SK-N-SH (cell line): ENCODE data around the gene SLC66A3. TPM values are rescaled to one million over a fixed set of nuclear protein-coding genes. Genes with fewer than 3 reads are reported as not detected.

Experiments used
- CTCF ChIA-PET: fragments of 300-600, 350-600 bp; formaldehyde crosslinking; extraction: SDS; loops from one replicate; lab custom pipeline; 2021; lab: Yijun Ruan, JAX
- POLR2A ChIA-PET: fragments of 350-600 bp; sonication (Branson Sonifier 250); formaldehyde crosslinking; extraction: SDS; loops from one replicate; lab custom pipeline; 2020; ENCODE audit warnings: antibody characterized with exemption, inconsistent platforms; lab: Yijun Ruan, JAX
- DNase-seq: peaks from one replicate; pipeline ENCODE4 v3.0.0; 2012
- H2AFZ ChIP-seq: fragments of 200-600 bp; sonication (generic); 2 replicates; pipeline ENCODE4 v1.8.1; 2016; ENCODE audit warnings: antibody characterized with exemption, mild to moderate bottlenecking, low read depth
- H3F3A ChIP-seq: fragments of 200-600 bp; sonication (generic); replicated peaks from 2 replicates; pipeline ENCODE3; 2016; ENCODE audit warnings: antibody characterized with exemption, mild to moderate bottlenecking; ENCODE audit not compliant: insufficient read depth
- H3K27ac ChIP-seq, 2 experiments: fragments of 200-500 bp in 1 of 2; fragments of 200-600 bp in 1 of 2; sonication (Bioruptor generic) in 1 of 2; sonication (generic), shearing (Covaris generic) in 1 of 2; 2 replicates each; pipeline versions ENCODE4 v1.5.1 to v1.6.1; 2014 to 2016; ENCODE audit warnings: low read depth in 2 of 2, inconsistent platforms in 1 of 2, low read length in 1 of 2, mild to moderate bottlenecking in 1 of 2, mixed read lengths in 1 of 2
- H3K27me3 ChIP-seq: fragments of 200-600 bp; sonication (generic), shearing (Covaris generic); 2 replicates; pipeline ENCODE4 v1.6.1; 2016; ENCODE audit warnings: mixed run types; ENCODE audit not compliant: insufficient read depth
- H3K36me3 ChIP-seq, 2 experiments: fragments of 200-500 bp in 1 of 2; fragments of 200-600 bp in 1 of 2; sonication (Bioruptor generic) in 1 of 2; sonication (generic) in 1 of 2; replicated peaks in 1 of 2; 2 replicates each; pipeline versions ENCODE3 to v1.5.1; 2014 to 2016; ENCODE audit warnings: low read length in 1 of 2, mild to moderate bottlenecking in 1 of 2; ENCODE audit not compliant: insufficient read depth in 2 of 2, control insufficient read depth in 1 of 2
- H3K4me1 ChIP-seq, 2 experiments: fragments of 200-500 bp in 1 of 2; fragments of 200-600 bp in 1 of 2; sonication (Bioruptor generic) in 1 of 2; sonication (generic), shearing (Covaris generic) in 1 of 2; 2 replicates each; pipeline versions ENCODE4 v1.5.1 to v1.6.1; 2014 to 2016; ENCODE audit warnings: low read depth in 1 of 2, low read length in 1 of 2, mixed run types in 1 of 2; ENCODE audit not compliant: insufficient read depth in 2 of 2, control insufficient read depth in 1 of 2
- H3K4me2 ChIP-seq: fragments of 200-600 bp; sonication (generic), shearing (Covaris generic); 2 replicates; pipeline ENCODE4 v1.6.1; 2017; ENCODE audit warnings: mixed run types
- H3K4me3 ChIP-seq, 2 experiments: fragments of 200-500 bp in 1 of 2; fragments of 200-600 bp in 1 of 2; sonication (Bioruptor generic) in 1 of 2; sonication (generic), shearing (Covaris generic) in 1 of 2; 2 replicates each; pipeline versions ENCODE4 v1.5.1 to v1.8.1; 2014 to 2016; ENCODE audit warnings: low read depth in 2 of 2, inconsistent platforms in 1 of 2, low read length in 1 of 2, mild to moderate bottlenecking in 1 of 2, mixed read lengths in 1 of 2, moderate library complexity in 1 of 2
- H3K79me2 ChIP-seq: fragments of 200-600 bp; sonication (generic); 2 replicates; pipeline ENCODE4 v1.8.1; 2017; ENCODE audit warnings: mild to moderate bottlenecking; ENCODE audit not compliant: insufficient read depth
- H3K9ac ChIP-seq: fragments of 200-600 bp; sonication (generic); 2 replicates; pipeline ENCODE4 v1.6.1; 2017; ENCODE audit warnings: mixed run types
- H3K9me2 ChIP-seq: fragments of 200-600 bp; sonication (generic); 2 replicates; pipeline ENCODE4 v1.6.1; 2017; ENCODE audit warnings: mixed run types
- H3K9me3 ChIP-seq: fragments of 200-600 bp; sonication (generic); 2 replicates; pipeline ENCODE4 v1.6.1; 2017; ENCODE audit warnings: mixed run types, mild to moderate bottlenecking, moderate library complexity
- H4K20me1 ChIP-seq: fragments of 200-600 bp; sonication (generic); 2 replicates; pipeline ENCODE4 v1.6.1; 2017; ENCODE audit warnings: mild to moderate bottlenecking, mixed run types; ENCODE audit not compliant: insufficient read depth
- FOSL2 ChIP-seq: IDR thresholded peaks from 2 replicates; pipeline ENCODE4 v1.4.0; 2012; ENCODE audit warnings: low read depth, mild to moderate bottlenecking, moderate library complexity, borderline replicate concordance
- GABPA ChIP-seq: IDR thresholded peaks from 2 replicates; pipeline ENCODE4 v1.4.0; 2012; ENCODE audit warnings: low read depth, mild to moderate bottlenecking
- GATA2 ChIP-seq: sonication (generic); formaldehyde crosslinking; IDR thresholded peaks from 2 replicates; pipeline ENCODE4 v1.5.0; 2020; ENCODE audit warnings: mild to moderate bottlenecking, missing genetic modification reagents
- MAX ChIP-seq: IDR thresholded peaks from 2 replicates; pipeline ENCODE4 v1.4.0; 2012; ENCODE audit warnings: low read depth
- MEF2A ChIP-seq: IDR thresholded peaks from 2 replicates; pipeline ENCODE4 v1.4.0; 2012; ENCODE audit warnings: low read depth, borderline replicate concordance
- RCOR1 ChIP-seq: fragments of 150-350 bp; IDR thresholded peaks from 2 replicates; pipeline ENCODE4 v1.6.1; 2017; ENCODE audit warnings: antibody characterized with exemption, low read length
- RFX5 ChIP-seq: IDR thresholded peaks from 2 replicates; pipeline ENCODE4 v1.6.1; 2012; ENCODE audit warnings: mild to moderate bottlenecking, improper control_type of control experiment, low read length
- SIN3A ChIP-seq: IDR thresholded peaks from 2 replicates; pipeline ENCODE4 v1.6.1; 2012; ENCODE audit warnings: low read depth, mild to moderate bottlenecking, low read length, moderate library complexity, borderline replicate concordance
- SMC3 ChIP-seq: IDR thresholded peaks from 2 replicates; pipeline ENCODE4 v1.6.1; 2012; ENCODE audit warnings: low read depth, low read length, improper control_type of control experiment
- USF2 ChIP-seq: fragments of 150-350 bp; IDR thresholded peaks from 2 replicates; pipeline ENCODE4 v1.6.1; 2017; ENCODE audit warnings: antibody characterized with exemption, low read length, low read depth, borderline replicate concordance
- WGBS: methylation state at CpG from one replicate; pipeline ENCODE4 v1.1.6; 2017; ENCODE audit warnings: low lambda C conversion rate; 5-methylcytosine and 5-hydroxymethylcytosine counted together
- polyA plus RNA-seq, 3 experiments: library from polyadenylated mRNA; depleted of rRNA; stranded (reverse); fragments of >200 nt; gene quantifications; 2 replicates each; pipeline ENCODE4 v1.2.3, GENCODE V29; 2012
- TF ChIP-seq, protein P1 (sequence below): IDR thresholded peaks from 2 replicates; pipeline ENCODE4 v1.6.1; 2012; ENCODE audit warnings: mild to moderate bottlenecking, low read depth, low read length, moderate library complexity
- TF ChIP-seq, protein P2 (sequence below): IDR thresholded peaks from 2 replicates; pipeline ENCODE4 v1.4.0; 2012; ENCODE audit warnings: low read depth, borderline replicate concordance

SLC66A3 gene
- polyA plus RNA-seq, 1 of the 3 experiments (the other 2 are of a cell fraction) = 49.0 TPM

- POLR2A ChIA-PET = interaction anchor here (2.2 kb wide), 1 partner anchor 10 kb away, joined by 9 read pairs; a partner anchor contains a TSS
- no peak overlapping the region for H2AFZ ChIP-seq
- WGBS = 65% methylated on average over 11 of the region's 12 CpGs
These were observed 32.1 kb upstream of the SLC66A3 start for GRCh38 chr2:11123001-11123809.

More at GRCh38 chr2:11123001-11123809, 32.1 kb upstream of the SLC66A3 start:
- no peak for TF ChIP-seq USF2
- TF ChIP-seq SMC3 = no peak
- TF ChIP-seq MEF2A = no peak
- no peak for TF ChIP-seq MAX
- TF ChIP-seq SIN3A = no peak
- TF ChIP-seq, protein P1, sequence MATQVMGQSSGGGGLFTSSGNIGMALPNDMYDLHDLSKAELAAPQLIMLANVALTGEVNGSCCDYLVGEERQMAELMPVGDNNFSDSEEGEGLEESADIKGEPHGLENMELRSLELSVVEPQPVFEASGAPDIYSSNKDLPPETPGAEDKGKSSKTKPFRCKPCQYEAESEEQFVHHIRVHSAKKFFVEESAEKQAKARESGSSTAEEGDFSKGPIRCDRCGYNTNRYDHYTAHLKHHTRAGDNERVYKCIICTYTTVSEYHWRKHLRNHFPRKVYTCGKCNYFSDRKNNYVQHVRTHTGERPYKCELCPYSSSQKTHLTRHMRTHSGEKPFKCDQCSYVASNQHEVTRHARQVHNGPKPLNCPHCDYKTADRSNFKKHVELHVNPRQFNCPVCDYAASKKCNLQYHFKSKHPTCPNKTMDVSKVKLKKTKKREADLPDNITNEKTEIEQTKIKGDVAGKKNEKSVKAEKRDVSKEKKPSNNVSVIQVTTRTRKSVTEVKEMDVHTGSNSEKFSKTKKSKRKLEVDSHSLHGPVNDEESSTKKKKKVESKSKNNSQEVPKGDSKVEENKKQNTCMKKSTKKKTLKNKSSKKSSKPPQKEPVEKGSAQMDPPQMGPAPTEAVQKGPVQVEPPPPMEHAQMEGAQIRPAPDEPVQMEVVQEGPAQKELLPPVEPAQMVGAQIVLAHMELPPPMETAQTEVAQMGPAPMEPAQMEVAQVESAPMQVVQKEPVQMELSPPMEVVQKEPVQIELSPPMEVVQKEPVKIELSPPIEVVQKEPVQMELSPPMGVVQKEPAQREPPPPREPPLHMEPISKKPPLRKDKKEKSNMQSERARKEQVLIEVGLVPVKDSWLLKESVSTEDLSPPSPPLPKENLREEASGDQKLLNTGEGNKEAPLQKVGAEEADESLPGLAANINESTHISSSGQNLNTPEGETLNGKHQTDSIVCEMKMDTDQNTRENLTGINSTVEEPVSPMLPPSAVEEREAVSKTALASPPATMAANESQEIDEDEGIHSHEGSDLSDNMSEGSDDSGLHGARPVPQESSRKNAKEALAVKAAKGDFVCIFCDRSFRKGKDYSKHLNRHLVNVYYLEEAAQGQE = no peak
- TF ChIP-seq RFX5 = no peak
- TF ChIP-seq, protein P2, sequence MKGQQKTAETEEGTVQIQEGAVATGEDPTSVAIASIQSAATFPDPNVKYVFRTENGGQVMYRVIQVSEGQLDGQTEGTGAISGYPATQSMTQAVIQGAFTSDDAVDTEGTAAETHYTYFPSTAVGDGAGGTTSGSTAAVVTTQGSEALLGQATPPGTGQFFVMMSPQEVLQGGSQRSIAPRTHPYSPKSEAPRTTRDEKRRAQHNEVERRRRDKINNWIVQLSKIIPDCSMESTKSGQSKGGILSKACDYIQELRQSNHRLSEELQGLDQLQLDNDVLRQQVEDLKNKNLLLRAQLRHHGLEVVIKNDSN = no peak
- TF ChIP-seq GATA2 (CRISPR knock-in tag) = no peak
- no peak for TF ChIP-seq RCOR1
- no peak for TF ChIP-seq FOSL2
- no peak for TF ChIP-seq GABPA
- Histone ChIP-seq H3K4me3 (no peak overlapping the region), H3K79me2 (no peaks in the 10 kb centered on the region), H3K4me1 (no peaks in the 10 kb centered on the region; a peak in 1 of 4 replicates), H3F3A (no peaks in the 10 kb centered on the region), H3K36me3 (no peaks in the 10 kb centered on the region), H3K27ac (no peak overlapping the region), H3K27me3 (no peaks in the 10 kb centered on the region), H3K4me2 (no peak overlapping the region), H3K9ac (no peak overlapping the region), H3K9me2 (no peaks in the 10 kb centered on the region), H3K9me3 (no peaks in the 10 kb centered on the region), H4K20me1 (no peaks in the 10 kb centered on the region)
- CTCF ChIA-PET = interaction anchor here (0.7 to 20.8 kb wide), 43 partner anchors 8 to 435 kb away, joined by 3 to 666 read pairs (median 7); partner anchors contain the start of gene KCNF1
- DNase-seq = no peak
